Stomach (tissue), 4 donors: ENCODE data around the gene RLIM.

Experiments
- EP300 ChIP-seq: sonication (generic); formaldehyde crosslinking; IDR thresholded peaks from one replicate; pipeline ENCODE4 v1.6.1; 2017; ENCODE audit warnings: antibody characterized with exemption
- POLR2A ChIP-seq, 4 donors: fragments of 450-650 bp; IDR thresholded peaks; one replicate each; pipeline ENCODE4 v1.6.1; 2016; ENCODE audit warnings: antibody characterized with exemption in 4 of 4, control low read depth in 2 of 4, mild to moderate bottlenecking in 1 of 4, moderate library complexity in 1 of 4
- POLR2AphosphoS5 ChIP-seq, 3 donors: sonication (generic); formaldehyde crosslinking; IDR thresholded peaks; one replicate each; pipeline ENCODE4 v1.6.1; 2016; ENCODE audit warnings: antibody characterized with exemption in 3 of 3
- TF ChIP-seq, protein P1 (sequence below), 7 experiments: fragments of 450-650 bp in 4 of 7; fragments of 200-600 bp in 3 of 7; sonication (generic) in 3 of 7; IDR thresholded peaks; one replicate each; pipeline ENCODE4 v1.5.1; 2016 to 2019; ENCODE audit warnings: antibody characterized with exemption in 7 of 7, control low read depth in 2 of 7, mild to moderate bottlenecking in 1 of 7

GRCh38 chrX:74579597-74580198 is 34.7 kb downstream of the RLIM start:
- TF ChIP-seq, protein P1, sequence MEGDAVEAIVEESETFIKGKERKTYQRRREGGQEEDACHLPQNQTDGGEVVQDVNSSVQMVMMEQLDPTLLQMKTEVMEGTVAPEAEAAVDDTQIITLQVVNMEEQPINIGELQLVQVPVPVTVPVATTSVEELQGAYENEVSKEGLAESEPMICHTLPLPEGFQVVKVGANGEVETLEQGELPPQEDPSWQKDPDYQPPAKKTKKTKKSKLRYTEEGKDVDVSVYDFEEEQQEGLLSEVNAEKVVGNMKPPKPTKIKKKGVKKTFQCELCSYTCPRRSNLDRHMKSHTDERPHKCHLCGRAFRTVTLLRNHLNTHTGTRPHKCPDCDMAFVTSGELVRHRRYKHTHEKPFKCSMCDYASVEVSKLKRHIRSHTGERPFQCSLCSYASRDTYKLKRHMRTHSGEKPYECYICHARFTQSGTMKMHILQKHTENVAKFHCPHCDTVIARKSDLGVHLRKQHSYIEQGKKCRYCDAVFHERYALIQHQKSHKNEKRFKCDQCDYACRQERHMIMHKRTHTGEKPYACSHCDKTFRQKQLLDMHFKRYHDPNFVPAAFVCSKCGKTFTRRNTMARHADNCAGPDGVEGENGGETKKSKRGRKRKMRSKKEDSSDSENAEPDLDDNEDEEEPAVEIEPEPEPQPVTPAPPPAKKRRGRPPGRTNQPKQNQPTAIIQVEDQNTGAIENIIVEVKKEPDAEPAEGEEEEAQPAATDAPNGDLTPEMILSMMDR (IDR thresholded peaks at IDR 0.05), result no peak
- TF ChIP-seq POLR2A (IDR thresholded peaks at IDR 0.05) (no peak), EP300 (no peak), POLR2AphosphoS5 (IDR thresholded peaks at IDR 0.05) (no peak)
